Amniotic epithelial cell (primary cell): ENCODE measurements around the gene MAPK4.

ENCODE experiments used
- DNase-seq: peaks from one replicate; pipeline ENCODE4 v3.0.0-alpha.2; 2010; ENCODE audit warnings: low read depth

Gene MAPK4

GRCh38 chr18:50624981-50625380, 65.1 kb downstream of the MAPK4 start:
- DNase-seq, result no peak

GRCh38 chr18:50626317-50626716, 66.4 kb downstream of the MAPK4 start:
- no peak for DNase-seq

DNA sequence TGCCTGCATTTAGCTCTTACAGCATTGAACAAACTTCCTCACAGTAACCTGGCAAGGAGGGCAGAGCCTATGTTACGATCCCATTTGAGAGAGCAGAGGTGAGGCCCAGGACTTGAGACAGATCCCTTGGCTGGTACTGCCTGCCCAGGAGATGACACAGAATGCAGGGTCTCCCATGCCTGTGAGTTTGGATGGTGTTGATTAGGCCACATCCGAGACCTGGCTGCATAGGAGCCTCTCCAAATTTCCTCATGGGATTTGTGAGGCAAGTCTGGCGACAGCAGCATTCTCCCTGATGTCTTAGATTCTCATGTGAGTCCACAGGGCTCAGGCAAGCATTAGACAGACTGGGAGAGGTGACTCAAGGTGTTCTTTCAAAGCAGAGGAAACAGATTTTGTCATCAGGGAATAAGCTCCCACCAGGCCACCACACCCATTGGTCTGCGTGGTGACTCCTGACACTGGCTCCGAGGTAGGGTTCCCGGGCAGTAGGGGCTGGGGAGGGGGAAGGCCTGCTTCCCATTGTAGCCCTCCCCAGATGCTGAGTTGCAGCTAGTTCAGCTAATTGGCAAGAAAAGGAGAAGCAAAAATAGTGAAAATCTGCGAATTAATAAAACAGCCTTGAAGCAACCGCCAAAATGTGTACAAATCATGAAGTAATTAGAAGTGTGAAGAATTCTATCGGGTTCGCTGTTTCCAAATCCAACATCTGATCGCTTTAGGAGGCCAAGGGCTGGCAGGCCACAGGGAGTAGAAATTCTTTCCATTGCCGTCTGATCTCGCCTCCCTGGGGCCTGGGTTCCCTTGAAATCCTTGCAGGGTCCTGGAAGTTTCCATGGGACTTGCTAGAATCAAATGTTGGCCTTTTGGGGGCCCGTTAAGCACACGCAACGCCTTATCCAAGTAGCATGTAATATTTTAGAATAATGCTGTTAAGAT, 68.0 kb downstream of the MAPK4 start:
- no peak for DNase-seq

- no peak for DNase-seq
These were observed 68.6 kb downstream of the MAPK4 start for GRCh38 chr18:50628533-50628905.

DNA sequence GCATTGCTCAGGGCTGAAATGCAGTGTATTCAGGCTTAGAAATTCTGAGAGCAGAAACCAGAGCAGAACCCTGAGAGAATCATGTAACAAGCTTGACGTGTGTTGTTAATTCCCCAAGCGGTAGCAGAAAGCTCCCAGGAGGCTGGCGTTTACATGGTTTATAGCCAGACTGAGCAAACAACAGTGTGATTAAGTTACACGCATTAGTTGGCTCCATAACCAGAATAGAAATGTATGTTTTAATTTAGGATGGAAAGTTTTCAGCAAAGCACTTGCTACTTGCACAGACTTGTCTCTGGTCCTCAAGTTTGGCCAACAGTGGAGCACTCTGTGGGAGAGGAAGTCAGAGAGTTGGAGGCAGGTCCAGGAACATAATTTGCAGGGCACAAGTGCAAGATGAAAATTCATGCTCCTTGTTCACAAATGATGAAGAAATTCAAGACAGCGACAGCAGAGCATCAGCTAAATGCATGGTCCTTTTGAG, 69.3 kb downstream of the MAPK4 start:
- DNase-seq, result no peak

DNA sequence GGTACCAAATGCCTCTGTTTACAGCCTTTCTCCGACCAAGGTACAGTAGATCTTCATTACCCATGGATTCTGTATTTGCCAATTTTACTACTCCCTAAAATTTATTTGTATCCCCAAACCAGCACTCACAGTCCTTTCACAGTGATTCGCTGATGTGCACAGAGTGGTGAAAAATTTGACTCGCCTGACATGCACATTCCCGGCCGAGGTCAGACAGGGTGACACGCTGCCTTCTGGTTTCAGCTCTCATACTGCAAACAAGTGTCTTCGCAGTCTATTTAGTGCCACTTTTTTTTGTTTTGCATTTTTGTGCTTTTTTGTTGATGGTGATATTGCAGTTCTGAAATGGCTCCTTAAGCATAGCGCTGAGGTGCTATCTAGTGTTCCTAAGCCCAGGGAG, 71.0 kb downstream of the MAPK4 start:
- no peak for DNase-seq

DNA sequence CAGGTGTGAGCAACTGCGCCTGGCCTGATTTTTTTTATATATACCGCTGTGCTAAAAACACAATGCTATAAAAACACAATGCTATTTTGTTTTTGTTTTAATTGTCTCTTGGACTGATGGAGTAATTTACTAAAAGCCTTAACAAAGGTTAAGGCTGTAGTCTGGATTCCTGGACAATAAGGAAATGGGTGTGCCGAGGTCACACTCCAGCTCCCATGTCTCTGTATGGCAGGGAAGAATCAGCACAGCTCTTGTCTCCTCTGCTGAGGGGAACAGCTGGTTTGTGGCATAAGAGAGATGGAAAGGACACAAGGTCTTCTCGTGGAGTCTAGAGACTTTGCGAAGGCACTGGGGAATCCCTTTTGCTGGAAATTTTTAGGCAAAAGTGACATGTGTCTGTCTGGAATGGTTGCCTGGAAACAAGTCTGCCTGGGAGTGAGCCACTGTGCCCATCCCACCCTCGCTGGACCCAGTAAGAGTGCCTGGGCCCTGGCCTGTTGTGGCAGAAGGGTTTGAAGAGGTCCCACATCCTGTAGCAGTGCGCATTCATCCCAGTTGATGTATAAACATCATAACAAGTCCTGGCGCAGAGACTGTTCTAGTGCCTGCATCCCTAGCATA, 73.1 kb downstream of the MAPK4 start:
- no peak for DNase-seq

DNA sequence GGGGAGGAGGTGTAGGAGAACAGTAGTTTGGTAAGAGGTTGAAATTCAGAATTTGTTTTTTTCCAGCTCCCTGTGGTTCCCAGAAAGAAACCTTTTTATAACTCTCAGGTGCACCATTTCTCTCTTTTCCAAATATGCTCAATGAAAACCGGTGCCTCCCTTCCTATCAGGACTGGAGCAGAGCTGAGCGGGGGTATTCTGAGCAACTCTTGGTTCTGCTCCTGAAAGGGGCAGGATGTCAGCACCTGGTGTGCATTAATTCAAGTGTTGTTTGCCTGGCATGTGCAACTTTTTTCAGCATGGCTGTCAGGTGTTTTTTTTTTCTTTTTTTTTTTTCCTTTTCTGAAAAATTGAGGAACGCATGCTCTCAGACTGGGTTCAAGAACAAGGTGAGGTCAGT, 74.1 kb downstream of the MAPK4 start:
- no peak for DNase-seq

- no peak for DNase-seq
These were observed 76.6 kb downstream of the MAPK4 start for GRCh38 chr18:50636366-50637057.

DNA sequence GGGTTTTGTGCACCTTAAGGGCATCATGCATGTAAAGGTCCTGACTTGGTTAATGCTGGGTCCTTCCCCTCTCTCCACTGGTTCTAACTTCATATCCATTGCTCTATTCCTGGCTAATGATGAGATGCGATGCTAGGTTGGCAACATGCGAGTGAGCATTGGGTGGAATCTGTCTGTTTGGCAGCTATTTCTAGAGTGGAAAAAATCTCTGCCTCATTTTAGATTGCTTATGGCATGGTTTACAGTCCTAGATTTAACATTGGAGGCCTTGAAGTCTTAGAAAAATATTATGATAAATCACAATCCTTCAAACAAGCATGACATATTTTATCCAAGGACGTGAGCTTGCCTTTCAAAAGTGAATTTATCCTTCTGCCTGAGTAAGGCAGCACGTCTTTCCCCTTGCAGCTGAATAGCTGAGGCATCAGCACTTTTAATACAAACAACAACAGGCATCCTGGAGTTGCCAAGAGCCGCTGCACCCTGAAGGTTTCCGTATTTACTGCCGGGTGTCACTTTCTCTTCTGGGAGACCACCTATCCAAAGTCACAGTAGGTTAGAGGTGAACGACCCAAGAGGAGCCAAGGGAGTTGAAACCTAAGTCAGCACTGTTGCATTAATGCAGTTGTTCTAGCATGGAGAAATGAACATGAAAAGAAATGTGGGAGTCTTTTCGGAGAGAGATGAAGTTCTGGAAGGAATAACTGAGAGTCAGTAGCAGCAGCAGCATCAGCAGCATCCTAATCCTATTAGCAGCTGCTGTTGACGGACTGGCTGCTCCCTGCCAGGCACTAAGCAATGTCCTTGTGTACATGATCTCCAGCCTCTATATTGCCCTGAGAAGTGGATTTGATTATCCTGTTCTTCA, 78.4 kb downstream of the MAPK4 start:
- no peak for DNase-seq

GRCh38 chr18:50638884-50639420, 79.1 kb downstream of the MAPK4 start:
- DNase-seq, result no peak

DNA sequence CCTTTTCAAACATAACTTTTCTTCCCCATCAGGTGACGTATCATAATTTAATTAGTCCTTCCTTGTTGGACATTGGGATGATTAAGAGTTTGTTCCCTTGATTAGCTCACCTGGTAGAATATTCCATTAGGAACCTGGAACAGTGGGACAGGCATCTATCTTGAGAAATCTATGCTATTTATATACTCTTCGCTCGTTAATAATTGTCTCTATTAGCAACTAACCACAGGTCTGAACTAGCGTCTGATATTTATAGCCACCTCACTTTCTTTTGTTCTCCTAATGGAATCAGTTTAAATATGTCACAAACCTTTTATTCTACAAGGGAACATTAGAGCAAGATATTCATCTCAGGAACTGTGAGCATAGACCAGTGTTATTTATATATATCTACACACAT, 79.8 kb downstream of the MAPK4 start:
- no peak for DNase-seq

- DNase-seq, result no peak
These were observed 82.6 kb downstream of the MAPK4 start for GRCh38 chr18:50642439-50642838.

DNA sequence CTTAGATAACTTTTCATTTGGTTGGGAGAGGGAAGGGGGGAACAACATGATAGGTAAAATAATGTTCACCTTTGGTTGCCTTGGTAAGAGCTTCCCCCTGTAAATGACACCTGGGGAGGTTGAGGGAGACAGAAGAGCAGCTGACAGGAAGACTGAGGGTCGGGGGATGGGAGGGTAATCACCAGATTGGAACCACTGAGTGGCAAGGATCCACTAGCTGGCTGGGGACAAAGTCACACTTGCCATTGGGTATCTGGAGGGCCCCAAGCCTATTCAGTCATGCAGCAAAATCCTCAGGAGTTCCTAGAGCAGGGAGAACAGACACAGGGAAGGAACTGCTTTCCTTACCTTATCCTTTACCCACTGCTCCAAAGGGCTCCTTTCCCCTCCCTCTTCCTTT, 84.3 kb downstream of the MAPK4 start:
- no peak for DNase-seq

GRCh38 chr18:50644807-50645206, 84.9 kb downstream of the MAPK4 start:
- DNase-seq, result no peak

DNA sequence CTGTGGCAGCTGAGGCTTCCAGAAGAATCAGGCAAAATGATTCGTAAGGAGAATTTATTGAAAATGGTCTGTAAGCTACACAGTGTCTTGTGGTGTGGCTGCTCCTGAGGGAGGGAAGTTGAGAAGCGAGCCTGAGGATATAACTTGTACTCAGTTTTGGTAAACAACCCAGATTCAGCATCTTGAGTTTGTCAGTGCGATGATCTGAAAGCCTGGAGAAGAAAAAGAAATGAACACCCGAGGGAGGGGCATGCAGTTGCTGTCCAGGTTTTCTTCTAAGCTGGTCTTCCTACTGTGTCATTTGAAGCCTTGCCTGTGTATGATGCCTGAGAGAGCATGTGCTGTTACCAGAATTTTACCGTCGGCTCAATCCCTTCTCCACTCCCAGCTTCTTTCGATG, 87.3 kb downstream of the MAPK4 start:
- DNase-seq, result no peak

- DNase-seq, result no peak
These were observed 87.9 kb downstream of the MAPK4 start for GRCh38 chr18:50647792-50648191.

DNA sequence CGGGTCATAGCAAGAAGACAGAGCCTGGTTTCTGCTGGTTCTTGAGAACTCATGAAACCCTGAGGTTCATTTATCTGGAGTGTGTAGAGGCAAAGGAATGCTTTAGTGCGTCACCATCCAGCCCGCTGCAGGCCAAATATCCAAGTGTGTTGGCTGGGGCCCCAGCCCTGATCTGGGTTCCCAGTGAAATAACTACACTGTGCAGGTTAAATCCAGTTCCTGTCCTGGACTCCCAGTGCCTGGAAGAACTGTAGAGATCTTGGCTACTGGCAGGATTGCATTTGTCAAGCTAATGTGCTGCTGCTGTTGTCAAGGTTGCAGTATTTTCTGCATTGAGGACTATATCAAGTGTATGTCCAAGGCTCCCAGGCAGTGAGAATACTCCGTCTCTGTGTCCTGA, 89.9 kb downstream of the MAPK4 start:
- peak; percentile 53 for DNase-seq

DNA sequence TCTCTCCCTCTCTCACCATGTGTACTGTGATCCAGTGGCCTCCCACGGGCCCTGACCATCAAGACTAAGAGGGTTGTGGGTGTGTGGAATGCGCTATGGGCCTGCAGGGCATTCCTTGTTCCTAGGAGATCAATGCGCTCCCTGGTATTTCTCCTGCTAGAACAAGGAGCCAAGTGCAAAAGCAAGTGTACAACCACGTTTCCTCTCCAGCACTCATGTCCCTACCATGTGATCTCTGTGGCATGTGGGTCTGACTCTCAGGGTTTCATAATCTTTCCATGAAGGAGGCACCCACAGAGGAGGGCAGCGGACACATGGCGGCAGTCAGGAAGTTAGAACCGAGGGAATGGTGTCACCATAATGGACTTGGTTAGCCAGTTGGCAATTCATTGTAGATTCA, 91.4 kb downstream of the MAPK4 start:
- peak; percentile 9 for DNase-seq

DNA sequence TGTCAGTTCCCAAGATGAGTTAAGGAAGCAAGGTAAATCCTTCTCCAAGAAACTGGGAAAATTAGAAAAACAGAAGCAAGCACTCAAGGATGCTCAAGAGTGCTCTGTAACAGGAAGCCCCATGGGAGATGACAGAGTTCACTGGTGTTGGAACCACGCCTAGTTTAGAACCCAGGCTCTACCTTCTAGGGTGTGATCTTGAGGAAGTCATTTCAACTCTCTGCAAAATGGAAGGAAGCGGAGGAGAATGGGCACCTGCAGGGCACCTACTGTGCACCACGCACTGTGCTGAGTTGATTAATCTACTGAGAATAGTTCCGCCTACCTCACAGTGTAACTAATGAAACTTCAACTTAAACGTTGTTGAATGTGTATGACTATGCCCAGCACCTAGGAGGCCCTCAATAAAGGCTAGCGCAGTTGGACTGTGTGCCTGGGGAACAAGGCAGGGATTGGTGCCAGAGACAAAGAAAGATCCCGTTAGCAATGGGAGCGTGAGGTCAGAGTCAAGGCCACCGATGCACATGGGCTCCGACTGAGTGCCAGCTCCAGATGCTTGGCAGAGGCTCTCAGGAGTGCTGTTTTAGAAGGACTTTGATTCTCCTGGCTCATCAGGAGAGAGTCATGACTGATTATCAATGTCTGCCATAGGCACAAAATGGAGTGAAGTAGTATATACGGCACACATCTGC, 93.7 kb downstream of the MAPK4 start:
- no peak for DNase-seq

DNA sequence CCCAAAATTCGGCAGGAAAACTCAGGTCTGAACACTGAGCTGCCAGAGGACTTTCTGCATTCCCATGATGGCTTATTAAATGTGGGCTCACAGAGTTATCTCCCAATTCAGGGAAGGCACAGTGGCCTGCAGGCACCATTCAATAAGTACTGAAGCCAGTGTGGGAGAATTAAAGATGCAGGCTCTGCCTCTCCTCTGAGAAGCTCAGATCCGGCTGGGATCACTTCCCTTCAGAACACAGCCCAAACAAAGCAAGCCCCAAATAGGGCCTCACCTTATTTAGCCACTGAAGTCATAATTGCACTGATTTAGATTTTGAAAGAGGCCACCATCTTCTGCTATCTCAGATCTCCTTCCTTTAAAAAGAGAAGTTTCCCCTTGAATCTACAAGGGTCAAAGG, 94.3 kb downstream of the MAPK4 start:
- DNase-seq, result no peak
